GM23338 (cell line): ENCODE results near the gene ERBB4.

Experiments used
- CREB1 ChIP-seq: fragments of 250-450 bp; sonication (Bioruptor Pico); IDR thresholded peaks from 2 replicates; pipeline ENCODE4 v1.5.0; 2020; ENCODE audit warnings: low read depth, mild to moderate bottlenecking, moderate library complexity
- EZH2 ChIP-seq: fragments of 200-600 bp; sonication (generic); IDR thresholded peaks from one replicate; pipeline ENCODE4 v1.8.0; 2017; ENCODE audit warnings: antibody characterized with exemption, mild to moderate bottlenecking, low read depth; ENCODE audit not compliant: unreplicated experiment
- JUNB ChIP-seq: IDR thresholded peaks from one replicate; pipeline ENCODE4 v1.6.1; 2016; ENCODE audit warnings: antibody characterized with exemption; ENCODE audit not compliant: unreplicated experiment
- POLR2AphosphoS5 ChIP-seq: IDR thresholded peaks from 2 replicates; pipeline ENCODE4 v1.6.1; 2016; ENCODE audit warnings: antibody characterized with exemption, low read depth
- REST ChIP-seq: IDR thresholded peaks from one replicate; pipeline ENCODE4 v1.6.1; 2018; ENCODE audit warnings: antibody characterized with exemption; ENCODE audit not compliant: unreplicated experiment
- TF ChIP-seq, protein P1 (sequence below), 2 experiments: fragments of 200-600 bp in 1 of 2; sonication (generic) in 1 of 2; conservative IDR thresholded peaks; 2 replicates each; pipeline versions ENCODE4 v1.5.1 to v1.6.1; 2016 to 2017; ENCODE audit warnings: antibody characterized with exemption in 2 of 2, low read depth in 2 of 2, mild to moderate bottlenecking in 2 of 2, moderate library complexity in 1 of 2

DNA sequence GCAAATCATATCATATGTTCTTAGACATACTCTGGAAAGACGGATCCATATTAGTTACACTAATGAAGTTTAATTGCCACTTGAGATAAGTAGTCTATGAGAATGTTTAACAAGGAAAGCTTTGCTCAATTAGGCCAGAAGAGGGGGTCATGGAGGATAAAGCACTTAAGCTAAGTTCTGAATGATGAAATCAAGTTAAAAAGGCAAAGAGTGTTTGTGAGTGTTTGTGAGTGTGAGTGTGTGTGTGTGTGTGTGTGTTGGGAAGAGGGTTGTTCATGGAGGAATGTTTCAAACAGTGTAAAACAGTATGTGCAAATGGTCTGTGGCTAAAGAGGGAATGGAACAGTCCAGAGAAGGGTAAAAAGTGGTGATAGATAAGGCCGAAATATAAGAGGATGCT lies 360.9 kb downstream of the ERBB4 start:
- TF ChIP-seq, protein P1, sequence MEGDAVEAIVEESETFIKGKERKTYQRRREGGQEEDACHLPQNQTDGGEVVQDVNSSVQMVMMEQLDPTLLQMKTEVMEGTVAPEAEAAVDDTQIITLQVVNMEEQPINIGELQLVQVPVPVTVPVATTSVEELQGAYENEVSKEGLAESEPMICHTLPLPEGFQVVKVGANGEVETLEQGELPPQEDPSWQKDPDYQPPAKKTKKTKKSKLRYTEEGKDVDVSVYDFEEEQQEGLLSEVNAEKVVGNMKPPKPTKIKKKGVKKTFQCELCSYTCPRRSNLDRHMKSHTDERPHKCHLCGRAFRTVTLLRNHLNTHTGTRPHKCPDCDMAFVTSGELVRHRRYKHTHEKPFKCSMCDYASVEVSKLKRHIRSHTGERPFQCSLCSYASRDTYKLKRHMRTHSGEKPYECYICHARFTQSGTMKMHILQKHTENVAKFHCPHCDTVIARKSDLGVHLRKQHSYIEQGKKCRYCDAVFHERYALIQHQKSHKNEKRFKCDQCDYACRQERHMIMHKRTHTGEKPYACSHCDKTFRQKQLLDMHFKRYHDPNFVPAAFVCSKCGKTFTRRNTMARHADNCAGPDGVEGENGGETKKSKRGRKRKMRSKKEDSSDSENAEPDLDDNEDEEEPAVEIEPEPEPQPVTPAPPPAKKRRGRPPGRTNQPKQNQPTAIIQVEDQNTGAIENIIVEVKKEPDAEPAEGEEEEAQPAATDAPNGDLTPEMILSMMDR (conservative IDR thresholded peaks at IDR 0.05; ENCODE audit: low read depth in 2 of 2) = peak; percentile 52 to 58
- TF ChIP-seq EZH2 = no peak
- TF ChIP-seq POLR2AphosphoS5 = no peak
- no peak for TF ChIP-seq REST
- TF ChIP-seq CREB1 (CRISPR knock-in tag) = no peak
- no peak for TF ChIP-seq JUNB
